ENCODE data around the gene MCF2L2.

GRCh38 chr3:183158113-183158512 is 270.3 kb downstream of the MCF2L2 start:
- no peak for TF ChIP-seq CTCF (IDR thresholded peaks at IDR 0.05 in 8 of 11, conservative IDR thresholded peaks at IDR 0.05 in 3 of 11)
- no peak for TF ChIP-seq POLR2AphosphoS5 (IDR thresholded peaks at IDR 0.05)
- no peak for TF ChIP-seq POLR2A (IDR thresholded peaks at IDR 0.05)

Measured in spleen (tissue), 7 donors.